OCI-LY3 (cell line): ENCODE measurements around the gene PLXDC2.

Source experiments
- H2AFZ ChIP-seq: fragments of 200-600, 300-600 bp; shearing (Covaris generic); 2 replicates; pipeline ENCODE4 v1.6.0; 2014; ENCODE audit warnings: antibody characterized with exemption, low read depth, low read length
- H3K27ac ChIP-seq: fragments of 200-600, 300-600 bp; sonication (generic); 2 replicates; pipeline ENCODE4 v1.5.1; 2014; ENCODE audit warnings: mild to moderate bottlenecking, low read length, moderate library complexity, mixed read lengths
- H3K27me3 ChIP-seq: fragments of 200-600, 300-600 bp; sonication (generic); 2 replicates; pipeline ENCODE4 v1.6.1; 2014; ENCODE audit warnings: low read depth, low read length, mixed read lengths
- H3K36me3 ChIP-seq: fragments of 200-600, 300-600 bp; sonication (generic); replicated peaks from 2 replicates; pipeline ENCODE3; 2014; ENCODE audit warnings: low read depth, low read length, mixed read lengths
- H3K4me1 ChIP-seq: fragments of 300-600, 200-600 bp; sonication (generic); 2 replicates; pipeline ENCODE4 v1.6.1; 2014; ENCODE audit warnings: low read length, mixed read lengths
- H3K4me2 ChIP-seq: fragments of 200-600, 300-600 bp; sonication (generic); 2 replicates; pipeline ENCODE4 v1.6.1; 2014; ENCODE audit warnings: low read length, mixed read lengths
- H3K4me3 ChIP-seq: fragments of 300-600, 200-600 bp; sonication (generic); 2 replicates; pipeline ENCODE4 v1.5.1; 2014; ENCODE audit warnings: antibody characterized with exemption, mild to moderate bottlenecking, low read length, moderate library complexity
- H3K79me2 ChIP-seq: fragments of 300-600, 200-600 bp; shearing (Covaris generic); 2 replicates; pipeline ENCODE4 v1.6.1; 2014; ENCODE audit warnings: mild to moderate bottlenecking, low read length, mixed read lengths
- H3K9ac ChIP-seq: fragments of 300-600, 200-600 bp; shearing (Covaris generic); 2 replicates; pipeline ENCODE4 v1.6.0; 2014; ENCODE audit warnings: mild to moderate bottlenecking, low read length, moderate library complexity
- H3K9me3 ChIP-seq: fragments of 200-600, 300-600 bp; shearing (Covaris generic); 2 replicates; pipeline ENCODE4 v1.6.1; 2014; ENCODE audit warnings: low read length, mixed read lengths; ENCODE audit not compliant: insufficient read depth
- H4K20me1 ChIP-seq: fragments of 200-600, 300-600 bp; sonication (generic); 2 replicates; pipeline ENCODE4 v1.6.1; 2016; ENCODE audit warnings: low read length, mixed read lengths; ENCODE audit not compliant: insufficient read depth
- CTCF ChIP-seq: fragments of 200-600, 300-600 bp; sonication (generic); IDR thresholded peaks from 2 replicates; pipeline ENCODE4 v1.5.1; 2014; ENCODE audit warnings: antibody characterized with exemption, low read length, low read depth
- EZH2phosphoT487 ChIP-seq: fragments of 200-600 bp; shearing (Covaris generic); IDR thresholded peaks from 2 replicates; pipeline ENCODE4 v1.6.1; 2018; ENCODE audit warnings: antibody characterized with exemption, mixed run types, low read depth

The PLXDC2 gene

GRCh38 chr10:19971343-19972052 lies 155.3 kb downstream of the PLXDC2 start:
- Histone ChIP-seq H3K27me3 (no peaks in the 10 kb centered on the region), H4K20me1 (no peaks in the 10 kb centered on the region), H3K4me3 (no peak overlapping the region), H3K9me3 (no peaks in the 10 kb centered on the region), H3K9ac (no peak overlapping the region), H3K27ac (no peak overlapping the region), H3K36me3 (no peaks in the 10 kb centered on the region), H3K79me2 (no peaks in the 10 kb centered on the region), H2AFZ (no peak overlapping the region), H3K4me1 (no peaks in the 10 kb centered on the region), H3K4me2 (no peak overlapping the region)
- TF ChIP-seq EZH2phosphoT487 (no peak), CTCF (no peak)

GRCh38 chr10:19974138-19974537 lies 157.9 kb downstream of the PLXDC2 start:
- Histone ChIP-seq H3K4me3 (no peak overlapping the region), H3K9ac (no peak overlapping the region), H3K36me3 (no peaks in the 10 kb centered on the region), H3K4me2 (no peak overlapping the region), H4K20me1 (no peaks in the 10 kb centered on the region), H2AFZ (no peak overlapping the region), H3K27ac (no peak overlapping the region), H3K27me3 (no peaks in the 10 kb centered on the region), H3K4me1 (no peaks in the 10 kb centered on the region), H3K79me2 (no peaks in the 10 kb centered on the region), H3K9me3 (no peaks in the 10 kb centered on the region)
- TF ChIP-seq CTCF (no peak), EZH2phosphoT487 (no peak)

- no peak overlapping the region for H3K4me2 ChIP-seq
- H3K27me3 ChIP-seq = no peaks in the 10 kb centered on the region
- H3K27ac ChIP-seq = no peak overlapping the region
- H3K36me3 ChIP-seq = no peaks in the 10 kb centered on the region
- H3K4me1 ChIP-seq = no peaks in the 10 kb centered on the region
- TF ChIP-seq EZH2phosphoT487 (no peak), CTCF (no peak)
- H2AFZ ChIP-seq = no peak overlapping the region
- no peak overlapping the region for H3K4me3 ChIP-seq
- no peaks in the 10 kb centered on the region for H3K9me3 ChIP-seq
- H4K20me1 ChIP-seq = no peaks in the 10 kb centered on the region
- H3K79me2 ChIP-seq = no peaks in the 10 kb centered on the region
- no peak overlapping the region for H3K9ac ChIP-seq
Measured at GRCh38 chr10:19974554-19974953, 158.3 kb downstream of the PLXDC2 start.

GRCh38 chr10:19977097-19977521 lies 160.9 kb downstream of the PLXDC2 start:
- H3K79me2 ChIP-seq = no peaks in the 10 kb centered on the region
- TF ChIP-seq CTCF = no peak
- no peak for TF ChIP-seq EZH2phosphoT487
- H3K36me3 ChIP-seq = no peaks in the 10 kb centered on the region
- H4K20me1 ChIP-seq = no peaks in the 10 kb centered on the region
- no peak overlapping the region for H3K4me2 ChIP-seq
- no peaks in the 10 kb centered on the region for H3K4me1 ChIP-seq
- no peak overlapping the region for H3K27ac ChIP-seq
- no peaks in the 10 kb centered on the region for H3K9me3 ChIP-seq
- no peak overlapping the region for H3K4me3 ChIP-seq
- H3K9ac ChIP-seq = no peak overlapping the region
- no peaks in the 10 kb centered on the region for H3K27me3 ChIP-seq
- no peak overlapping the region for H2AFZ ChIP-seq
